ENCODE data around the gene KCNIP1. TPM values are rescaled to one million over a fixed set of nuclear protein-coding genes. Genes with fewer than 3 reads are reported as not detected.

KCNIP1 gene
- total and polyA plus RNA-seq, 9 of the 15 experiments (the other 6 are each of a cell fraction or from before 2014, with no cell fraction given), result not detected

- no peaks in the 10 kb centered on the region for H3K36me3 ChIP-seq (ENCODE audit: control insufficient read depth, insufficient read depth, low read length)
- in situ Hi-C loops (cut with MboI), result no loop called here
Observed at GRCh38 chr5:170599756-170600155, 95.9 kb downstream of the KCNIP1 start.

More at GRCh38 chr5:170599756-170600155, 95.9 kb downstream of the KCNIP1 start:
- no peak overlapping the region for H3K9ac ChIP-seq (ENCODE audit: insufficient read depth in 1 of 2, low read depth in 2 of 2, low read length in 2 of 2)
- 0% methylated on average over 2 of the region's 2 CpGs for WGBS (ENCODE audit: insufficient coverage, low coverage, missing lambda C conversion rate)
- H3K9me3 ChIP-seq (replicated peaks; ENCODE audit: control insufficient read depth, insufficient read depth, low read depth, low read length), result no peaks in the 10 kb centered on the region
- peaks cover 0 to 44% of the 10 kb centered on the region in 2 experiments; a peak in 2 of 5 replicates for H3K27me3 ChIP-seq (ENCODE audit: control insufficient read depth in 2 of 2, insufficient read depth in 2 of 2, low read length in 2 of 2)
- H3K4me2 ChIP-seq (ENCODE audit: insufficient read depth, low read length), result no peak overlapping the region
- intact Hi-C loops (cut with micrococcal nuclease), result no loop called here
- ChIA-PET POLR2A (interaction anchor here (0.6 kb wide), 1 partner anchor 21 kb away, joined by 6 read pairs; no protein-coding TSS in a partner anchor), CTCF (ENCODE audit: low intra/inter-chr PET ratio) (no interaction called here)
- TF ChIP-seq CBX2 (IDR thresholded peaks at IDR 0.05; ENCODE audit: insufficient read depth, low read length, poor library complexity, severe bottlenecking) (no peak), STAT6 (CRISPR knock-in tag; IDR thresholded peaks at IDR 0.05) (no peak), MYNN (IDR thresholded peaks at IDR 0.05) (no peak), MYNN (CRISPR knock-in tag; IDR thresholded peaks at IDR 0.05) (no peak), ZNF224 (CRISPR knock-in tag; IDR thresholded peaks at IDR 0.05) (no peak), CHD1 (IDR thresholded peaks at IDR 0.05; ENCODE audit: low read length) (no peak), ZFP91 (CRISPR knock-in tag; IDR thresholded peaks at IDR 0.05) (no peak), PCBP2 (IDR thresholded peaks at IDR 0.05; ENCODE audit: low read depth, low read length, poor library complexity, severe bottlenecking) (no peak)
- no peak overlapping the region for H3K27ac ChIP-seq (ENCODE audit: extremely low read depth, low read depth, low read length)
- DNase-seq (ENCODE audit: extremely low read depth in 1 of 4, low spot score in 3 of 4) (no peak), FAIRE-seq (no peak), ATAC-seq (no peak)
- no TSS peak for BruUV-seq (replicated peaks)
- H3K79me2 ChIP-seq (ENCODE audit: control insufficient read depth, insufficient read depth, low read length), result no peaks in the 10 kb centered on the region
- H4K20me1 ChIP-seq (replicated peaks; ENCODE audit: control insufficient read depth, insufficient read depth, low read length), result no peaks in the 10 kb centered on the region; the same call in none of the 2 replicates
- no peak overlapping the region for H2AFZ ChIP-seq (ENCODE audit: low read depth, low read length)
- no peaks in the 10 kb centered on the region for H3K9me1 ChIP-seq (ENCODE audit: control insufficient read depth, insufficient read depth, low read length)
- no peaks in the 10 kb centered on the region for H3K4me1 ChIP-seq (replicated peaks in 1 of 2; ENCODE audit: control insufficient read depth in 2 of 2, insufficient read depth in 2 of 2, low read length in 2 of 2)
- H3K4me3 ChIP-seq, result no peak overlapping the region
